ENCODE data around the gene L3MBTL4.
A peak's percentile ranks its signal among the peaks of the same experiment; 100 is the strongest.

Gene L3MBTL4

DNA sequence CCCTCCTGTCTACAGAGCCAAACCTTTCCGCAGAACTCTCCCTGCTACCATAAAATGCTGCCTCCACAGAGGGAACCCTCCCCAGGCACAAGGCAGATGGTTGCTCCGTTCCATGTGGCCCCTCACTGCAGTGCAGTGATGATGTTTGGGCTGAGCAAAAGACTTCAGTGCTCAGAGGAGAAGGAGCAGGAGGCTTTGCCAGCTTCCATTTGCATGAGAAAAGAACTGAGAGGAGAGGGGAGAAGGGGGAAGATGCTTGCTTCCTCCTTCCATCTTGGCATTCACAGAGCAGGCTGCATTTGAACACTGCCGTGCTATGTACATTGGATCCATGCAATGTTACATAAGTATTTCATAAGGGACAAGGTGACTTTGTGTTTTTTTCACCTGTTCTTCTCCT is 472.8 kb downstream of the L3MBTL4 start:
- H3K27me3 ChIP-seq (ENCODE audit: insufficient read depth, low read length), result no peaks in the 10 kb centered on the region
- H3K4me1 ChIP-seq (ENCODE audit: insufficient read depth, low read length), result peaks cover 12% of the 10 kb centered on the region
- H3K9ac ChIP-seq (ENCODE audit: low read depth, low read length), result peak overlapping the region; percentile 43; the same call in 1 of the 2 replicates
- H3K27ac ChIP-seq (ENCODE audit: low read length), result no peak overlapping the region
- H3K4me3 ChIP-seq (ENCODE audit: low read length), result no peak overlapping the region
- H3K36me3 ChIP-seq (ENCODE audit: insufficient read depth, low read depth, low read length), result no peaks in the 10 kb centered on the region
- no peaks in the 10 kb centered on the region for H3K9me3 ChIP-seq (ENCODE audit: insufficient read depth, low read depth, low read length)

DNA sequence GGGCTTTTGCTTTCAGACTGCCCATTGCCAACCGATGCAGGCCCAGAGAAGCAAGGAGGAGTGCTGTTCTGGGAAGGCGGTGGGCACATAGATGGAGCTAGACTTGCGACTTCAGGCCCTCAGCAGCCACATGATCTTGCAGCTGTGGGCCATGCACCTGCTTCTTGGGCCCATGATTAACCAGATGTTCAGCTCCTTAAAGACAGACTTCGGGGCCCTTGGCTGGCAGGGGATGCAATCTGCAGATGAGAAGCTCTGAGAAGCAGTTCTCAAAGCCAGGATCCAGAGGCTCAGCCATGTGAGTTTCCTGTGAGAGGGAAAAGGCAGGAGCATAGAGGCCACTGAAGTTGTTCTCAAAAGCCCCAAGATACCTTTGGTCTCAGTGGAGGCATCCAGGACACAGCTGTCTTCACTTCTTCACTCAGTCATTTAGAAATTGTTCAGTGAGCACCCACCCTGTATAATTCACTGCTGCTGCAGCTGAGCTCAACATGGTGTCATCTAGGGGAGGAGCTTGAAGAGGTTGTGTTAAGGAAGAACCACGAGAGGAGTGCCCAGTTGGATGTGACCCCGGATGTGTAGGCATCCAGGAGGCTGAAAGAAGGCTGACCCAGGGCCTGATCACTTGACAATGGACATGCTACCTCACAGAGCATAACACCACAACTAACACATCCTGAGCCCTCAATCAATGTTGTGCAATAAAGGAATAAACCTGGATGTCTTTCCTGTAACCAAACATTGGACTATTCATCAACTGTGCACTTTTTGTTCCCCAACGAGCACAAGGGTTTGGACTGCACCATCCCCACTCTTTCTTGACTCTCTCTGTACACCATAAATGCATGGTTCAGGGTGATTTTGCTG is 474.7 kb downstream of the L3MBTL4 start:
- no peak overlapping the region for H3K4me3 ChIP-seq (ENCODE audit: low read length)
- H3K9me3 ChIP-seq (ENCODE audit: insufficient read depth, low read depth, low read length), result no peaks in the 10 kb centered on the region
- H3K4me1 ChIP-seq (ENCODE audit: insufficient read depth, low read length), result peaks cover 12% of the 10 kb centered on the region
- H3K36me3 ChIP-seq (ENCODE audit: insufficient read depth, low read depth, low read length), result no peaks in the 10 kb centered on the region
- no peaks in the 10 kb centered on the region for H3K27me3 ChIP-seq (ENCODE audit: insufficient read depth, low read length)
- no peak overlapping the region for H3K9ac ChIP-seq (ENCODE audit: low read depth, low read length)
- no peak overlapping the region for H3K27ac ChIP-seq (ENCODE audit: low read length)

DNA sequence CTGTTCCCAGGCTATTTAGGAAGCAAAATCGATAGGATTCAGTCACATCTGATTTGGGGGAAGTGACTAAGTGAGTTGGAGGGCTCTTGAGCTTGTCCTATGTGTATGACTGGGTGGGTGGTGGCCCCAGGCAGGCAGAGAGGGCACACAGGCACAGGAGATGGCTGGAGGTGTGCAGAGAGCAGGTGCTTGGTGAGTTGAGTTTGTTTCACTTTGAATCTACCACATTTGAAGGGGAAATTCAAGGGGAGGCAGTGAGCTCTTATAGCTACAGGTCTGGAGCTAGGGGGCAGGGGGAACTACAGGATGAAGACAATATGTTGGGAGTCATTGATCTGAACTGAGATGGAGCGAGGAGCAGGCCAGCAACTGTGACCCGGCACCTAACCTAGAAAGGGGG is 476.9 kb downstream of the L3MBTL4 start:
- Histone ChIP-seq H3K4me3 (ENCODE audit: low read length) (no peak overlapping the region), H3K27ac (ENCODE audit: low read length) (no peak overlapping the region), H3K27me3 (ENCODE audit: insufficient read depth, low read length) (no peaks in the 10 kb centered on the region), H3K36me3 (ENCODE audit: insufficient read depth, low read depth, low read length) (no peaks in the 10 kb centered on the region), H3K9me3 (ENCODE audit: insufficient read depth, low read depth, low read length) (no peaks in the 10 kb centered on the region), H3K4me1 (ENCODE audit: insufficient read depth, low read length) (peaks cover 12% of the 10 kb centered on the region), H3K9ac (ENCODE audit: low read depth, low read length) (no peak overlapping the region)

DNA sequence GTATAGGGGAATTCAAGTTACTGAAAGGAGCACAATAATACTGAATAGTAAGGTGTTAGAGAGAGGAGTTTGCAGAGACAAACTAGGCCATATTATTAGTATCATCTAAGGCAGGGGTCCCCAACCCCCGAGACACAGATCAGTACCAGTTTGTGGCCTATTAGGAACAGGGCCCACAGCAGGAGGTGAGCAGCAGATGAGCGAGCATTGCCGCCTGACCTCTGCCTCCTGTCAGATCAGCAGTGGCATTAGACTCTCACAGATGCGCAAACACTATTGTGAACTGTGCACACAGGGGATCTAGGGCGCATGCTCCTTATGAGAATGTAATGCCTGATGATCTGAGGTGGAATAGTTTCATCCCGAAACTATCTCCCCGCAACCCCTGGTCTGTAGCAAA is 477.6 kb downstream of the L3MBTL4 start:
- H3K36me3 ChIP-seq (ENCODE audit: insufficient read depth, low read depth, low read length), result no peaks in the 10 kb centered on the region
- H3K27ac ChIP-seq (ENCODE audit: low read length), result no peak overlapping the region
- no peaks in the 10 kb centered on the region for H3K9me3 ChIP-seq (ENCODE audit: insufficient read depth, low read depth, low read length)
- peaks cover 8% of the 10 kb centered on the region for H3K4me1 ChIP-seq (ENCODE audit: insufficient read depth, low read length)
- no peak overlapping the region for H3K4me3 ChIP-seq (ENCODE audit: low read length)
- no peaks in the 10 kb centered on the region for H3K27me3 ChIP-seq (ENCODE audit: insufficient read depth, low read length)
- H3K9ac ChIP-seq (ENCODE audit: low read depth, low read length), result no peak overlapping the region

- Histone ChIP-seq H3K27ac (ENCODE audit: low read length) (no peak overlapping the region), H3K27me3 (ENCODE audit: insufficient read depth, low read length) (no peaks in the 10 kb centered on the region), H3K4me3 (ENCODE audit: low read length) (no peak overlapping the region), H3K36me3 (ENCODE audit: insufficient read depth, low read depth, low read length) (no peaks in the 10 kb centered on the region), H3K9me3 (ENCODE audit: insufficient read depth, low read depth, low read length) (peaks cover 5% of the 10 kb centered on the region; the same call in 1 of the 2 replicates), H3K4me1 (ENCODE audit: insufficient read depth, low read length) (no peaks in the 10 kb centered on the region), H3K9ac (ENCODE audit: low read depth, low read length) (no peak overlapping the region)
Measured at GRCh38 chr18:5930789-5931188, 483.9 kb downstream of the L3MBTL4 start.

DNA sequence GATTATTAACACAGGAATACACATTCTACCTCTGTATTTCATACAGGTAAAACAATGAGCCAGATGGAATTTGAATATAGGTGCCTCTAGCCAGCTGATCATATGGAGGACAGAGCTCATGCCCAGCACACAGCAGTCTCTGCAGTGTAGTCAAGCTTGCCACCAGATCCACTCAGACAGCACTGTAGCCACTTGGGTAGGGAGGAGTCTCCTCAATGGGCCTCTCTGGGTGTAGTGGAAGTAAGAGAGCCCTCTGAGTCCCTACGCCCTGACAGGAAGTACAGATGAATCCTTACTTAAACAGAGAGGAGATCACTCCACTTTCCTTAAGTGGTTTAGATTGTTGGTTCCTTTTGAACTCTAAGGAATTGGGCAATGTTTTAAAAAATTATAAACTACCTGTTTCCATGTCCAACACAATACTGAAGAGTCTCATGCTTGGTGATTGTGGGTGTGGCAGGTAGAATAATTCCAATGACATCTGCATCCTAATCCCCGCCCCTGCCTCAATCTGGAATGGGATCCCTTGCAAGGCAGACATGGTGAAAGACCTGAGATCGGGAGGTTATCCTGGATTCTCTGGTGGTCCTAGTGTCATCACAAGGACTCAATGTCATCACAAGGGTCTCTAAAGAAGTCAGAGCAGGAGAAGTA is 496.4 kb downstream of the L3MBTL4 start:
- H3K4me1 ChIP-seq (ENCODE audit: insufficient read depth, low read length), result no peaks in the 10 kb centered on the region
- H3K36me3 ChIP-seq (ENCODE audit: insufficient read depth, low read depth, low read length), result no peaks in the 10 kb centered on the region
- no peaks in the 10 kb centered on the region for H3K9me3 ChIP-seq (ENCODE audit: insufficient read depth, low read depth, low read length)
- H3K27ac ChIP-seq (ENCODE audit: low read length), result no peak overlapping the region
- no peak overlapping the region for H3K4me3 ChIP-seq (ENCODE audit: low read length)
- no peak overlapping the region for H3K9ac ChIP-seq (ENCODE audit: low read depth, low read length)
- H3K27me3 ChIP-seq (ENCODE audit: insufficient read depth, low read length), result no peaks in the 10 kb centered on the region

DNA sequence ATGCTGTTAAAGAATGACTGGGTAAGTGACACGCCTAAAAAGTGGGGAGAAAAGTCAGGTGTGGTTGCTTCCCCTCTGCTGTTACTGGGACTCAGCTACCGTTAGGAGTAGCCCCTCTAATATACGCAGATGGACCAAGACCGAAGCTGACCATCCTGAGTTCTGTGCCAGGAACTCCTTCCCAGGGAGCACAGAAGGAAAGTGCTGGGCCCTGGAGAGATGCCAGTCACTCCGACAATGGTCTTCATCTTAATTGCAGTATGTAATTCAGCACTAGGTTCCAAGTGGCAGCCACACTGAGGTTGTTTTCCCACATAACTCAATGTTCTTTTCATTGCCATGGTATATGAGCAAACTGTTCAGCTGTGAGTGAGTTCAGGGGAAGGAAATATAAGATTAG is 499.8 kb downstream of the L3MBTL4 start:
- Histone ChIP-seq H3K36me3 (ENCODE audit: insufficient read depth, low read depth, low read length) (no peaks in the 10 kb centered on the region), H3K9me3 (ENCODE audit: insufficient read depth, low read depth, low read length) (no peaks in the 10 kb centered on the region), H3K27me3 (ENCODE audit: insufficient read depth, low read length) (no peaks in the 10 kb centered on the region), H3K4me1 (ENCODE audit: insufficient read depth, low read length) (peaks cover 3% of the 10 kb centered on the region; the same call in 1 of the 2 replicates), H3K27ac (ENCODE audit: low read length) (no peak overlapping the region), H3K4me3 (ENCODE audit: low read length) (no peak overlapping the region), H3K9ac (ENCODE audit: low read depth, low read length) (no peak overlapping the region)

DNA sequence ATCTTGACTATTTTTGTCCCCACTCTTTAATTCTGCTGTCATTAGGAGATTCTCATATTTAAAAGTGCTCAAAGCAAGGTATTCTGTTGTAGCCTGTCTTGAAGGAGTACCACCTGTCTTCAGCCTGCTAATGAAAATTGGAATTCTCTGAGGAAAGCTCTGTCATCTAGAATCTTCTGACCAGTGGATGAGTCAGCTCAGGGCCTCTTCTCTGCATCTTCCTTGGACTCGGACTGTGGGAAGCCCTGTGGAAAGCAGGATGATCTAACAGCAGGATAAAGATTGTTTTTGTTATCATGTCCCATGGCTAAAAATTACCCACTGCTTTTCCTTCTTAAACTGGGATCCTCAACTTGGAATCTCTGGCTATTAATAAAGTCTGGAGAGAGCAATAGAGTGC is 500.7 kb downstream of the L3MBTL4 start:
- no peak overlapping the region for H3K4me3 ChIP-seq (ENCODE audit: low read length)
- peaks cover 5% of the 10 kb centered on the region; the same call in 1 of the 2 replicates for H3K4me1 ChIP-seq (ENCODE audit: insufficient read depth, low read length)
- no peaks in the 10 kb centered on the region for H3K36me3 ChIP-seq (ENCODE audit: insufficient read depth, low read depth, low read length)
- H3K27me3 ChIP-seq (ENCODE audit: insufficient read depth, low read length), result no peaks in the 10 kb centered on the region
- no peak overlapping the region for H3K9ac ChIP-seq (ENCODE audit: low read depth, low read length)
- H3K27ac ChIP-seq (ENCODE audit: low read length), result no peak overlapping the region
- no peaks in the 10 kb centered on the region for H3K9me3 ChIP-seq (ENCODE audit: insufficient read depth, low read depth, low read length)

- Histone ChIP-seq H3K4me3 (ENCODE audit: low read length) (no peak overlapping the region), H3K36me3 (ENCODE audit: insufficient read depth, low read depth, low read length) (no peaks in the 10 kb centered on the region), H3K27ac (ENCODE audit: low read length) (no peak overlapping the region), H3K9me3 (ENCODE audit: insufficient read depth, low read depth, low read length) (no peaks in the 10 kb centered on the region), H3K4me1 (ENCODE audit: insufficient read depth, low read length) (peaks cover 11% of the 10 kb centered on the region; the same call in 1 of the 2 replicates), H3K9ac (ENCODE audit: low read depth, low read length) (no peak overlapping the region), H3K27me3 (ENCODE audit: insufficient read depth, low read length) (no peaks in the 10 kb centered on the region)
Measured at GRCh38 chr18:5912566-5912965, 502.1 kb downstream of the L3MBTL4 start.

- Histone ChIP-seq H3K27me3 (ENCODE audit: insufficient read depth, low read length) (no peaks in the 10 kb centered on the region), H3K36me3 (ENCODE audit: insufficient read depth, low read depth, low read length) (no peaks in the 10 kb centered on the region), H3K9ac (ENCODE audit: low read depth, low read length) (no peak overlapping the region), H3K4me3 (ENCODE audit: low read length) (no peak overlapping the region), H3K27ac (ENCODE audit: low read length) (no peak overlapping the region), H3K9me3 (ENCODE audit: insufficient read depth, low read depth, low read length) (no peaks in the 10 kb centered on the region), H3K4me1 (ENCODE audit: insufficient read depth, low read length) (peaks cover 11% of the 10 kb centered on the region; the same call in 1 of the 2 replicates)
Measured at GRCh38 chr18:5909125-5909524, 505.6 kb downstream of the L3MBTL4 start.

Data from iPS-20b (cell line).